Keratinocyte (primary cell): ENCODE data around the gene GTF3C1.

ENCODE experiments used
- CTCF ChIP-seq, 3 experiments: IDR thresholded peaks in 1 of 3; conservative IDR thresholded peaks in 1 of 3; optimal IDR thresholded peaks in 1 of 3; 2 replicates in 2 of 3; 3 replicates in 1 of 3; pipeline versions ENCODE3 to v1.5.1; 2011; ENCODE audit warnings: low read length in 3 of 3, mild to moderate bottlenecking in 3 of 3, moderate library complexity in 2 of 3, control low read depth in 1 of 3, inconsistent platforms in 1 of 3; ENCODE audit not compliant: insufficient read depth in 2 of 3; ENCODE audit errors: extremely low read depth in 1 of 3
- EZH2 ChIP-seq: IDR thresholded peaks from one replicate; pipeline ENCODE4 v1.6.1; 2012; ENCODE audit warnings: inconsistent platforms, mild to moderate bottlenecking, low read length, moderate library complexity

- TF ChIP-seq CTCF (optimal IDR thresholded peaks at IDR 0.05 in 1 of 3, IDR thresholded peaks at IDR 0.05 in 1 of 3, conservative IDR thresholded peaks at IDR 0.05 in 1 of 3; ENCODE audit: extremely low read depth in 1 of 3, insufficient read depth in 2 of 3, low read length in 3 of 3) = no peak
- TF ChIP-seq EZH2 = no peak
Observed at GRCh38 chr16:27528294-27528693, 21.4 kb downstream of the GTF3C1 start.
